Measurements from ENCODE around the gene SPOP. TPM values are rescaled to one million over a fixed set of nuclear protein-coding genes. Genes with fewer than 3 reads are reported as not detected.

Gene SPOP
- total RNA-seq, 1 donor, result 27.4 TPM

- Histone ChIP-seq H3K27me3 (ENCODE audit: insufficient read depth, low read length) (no peaks in the 10 kb centered on the region), H3K4me1 (ENCODE audit: insufficient read depth, low read length) (peaks cover 8% of the 10 kb centered on the region), H3K9me3 (ENCODE audit: low read depth, low read length) (no peaks in the 10 kb centered on the region), H3K4me3 (ENCODE audit: low read length) (no peak overlapping the region)
Observed at GRCh38 chr17:49596613-49597244, 81.2 kb downstream of the SPOP start.

GRCh38 chr17:49595980-49596379 is 81.9 kb downstream of the SPOP start:
- no peaks in the 10 kb centered on the region for H3K9me3 ChIP-seq (ENCODE audit: low read depth, low read length)
- no peak overlapping the region for H3K4me3 ChIP-seq (ENCODE audit: low read length)
- H3K4me1 ChIP-seq (ENCODE audit: insufficient read depth, low read length), result peaks cover 8% of the 10 kb centered on the region
- no peaks in the 10 kb centered on the region for H3K27me3 ChIP-seq (ENCODE audit: insufficient read depth, low read length)

DNA sequence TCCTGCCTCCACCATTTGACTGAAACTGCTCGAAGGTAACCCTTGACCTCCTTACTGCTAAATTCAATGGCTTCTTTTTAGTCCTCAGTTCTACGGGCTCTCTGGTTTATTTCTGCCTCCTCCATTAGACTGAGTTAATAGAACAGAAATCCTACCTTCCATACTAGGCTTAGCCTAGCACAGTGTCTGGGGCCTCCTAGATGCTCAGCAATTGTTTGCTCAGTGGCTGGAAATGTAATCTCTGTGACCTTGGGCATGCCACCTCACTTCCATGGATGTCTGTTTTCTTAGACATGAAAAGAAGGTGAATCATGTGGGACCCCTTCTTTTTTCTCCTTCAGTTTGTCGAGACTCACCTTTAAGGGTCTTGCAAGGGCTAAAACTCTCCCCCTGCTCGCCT is 82.6 kb downstream of the SPOP start:
- Histone ChIP-seq H3K4me3 (ENCODE audit: low read length) (no peak overlapping the region), H3K9me3 (ENCODE audit: low read depth, low read length) (no peaks in the 10 kb centered on the region), H3K4me1 (ENCODE audit: insufficient read depth, low read length) (peaks cover 8% of the 10 kb centered on the region), H3K27me3 (ENCODE audit: insufficient read depth, low read length) (no peaks in the 10 kb centered on the region)

DNA sequence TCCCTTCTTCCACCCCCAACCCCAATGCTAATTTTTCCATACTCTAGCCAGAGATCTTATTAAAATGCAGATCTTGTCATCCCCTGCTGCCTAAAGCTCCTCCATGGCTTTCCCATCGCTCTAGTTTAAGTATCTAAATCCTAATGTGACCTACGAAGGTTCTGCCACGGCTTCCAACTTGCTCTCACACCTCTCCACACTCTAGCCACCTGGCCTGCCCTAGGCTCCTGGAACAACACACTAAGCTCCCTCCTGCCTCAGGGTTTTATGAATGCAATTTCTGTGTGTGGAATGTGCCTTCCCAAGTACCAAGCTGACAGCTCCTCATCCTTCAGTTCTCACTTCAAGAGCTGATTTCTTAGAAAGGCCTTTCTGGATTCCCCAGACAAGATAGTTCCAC is 85.6 kb downstream of the SPOP start:
- no peaks in the 10 kb centered on the region for H3K4me1 ChIP-seq (ENCODE audit: insufficient read depth, low read length)
- H3K4me3 ChIP-seq (ENCODE audit: low read length), result no peak overlapping the region
- H3K9me3 ChIP-seq (ENCODE audit: low read depth, low read length), result no peaks in the 10 kb centered on the region
- no peaks in the 10 kb centered on the region for H3K27me3 ChIP-seq (ENCODE audit: insufficient read depth, low read length)

GRCh38 chr17:49590874-49591273 is 87.0 kb downstream of the SPOP start:
- Histone ChIP-seq H3K9me3 (ENCODE audit: low read depth, low read length) (no peaks in the 10 kb centered on the region), H3K27me3 (ENCODE audit: insufficient read depth, low read length) (no peaks in the 10 kb centered on the region), H3K4me1 (ENCODE audit: insufficient read depth, low read length) (no peaks in the 10 kb centered on the region), H3K4me3 (ENCODE audit: low read length) (no peak overlapping the region)

GRCh38 chr17:49589577-49589927 is 88.3 kb downstream of the SPOP start:
- H3K27me3 ChIP-seq (ENCODE audit: insufficient read depth, low read length), result no peaks in the 10 kb centered on the region
- no peaks in the 10 kb centered on the region for H3K9me3 ChIP-seq (ENCODE audit: low read depth, low read length)
- H3K4me3 ChIP-seq (ENCODE audit: low read length), result no peak overlapping the region
- H3K4me1 ChIP-seq (ENCODE audit: insufficient read depth, low read length), result no peaks in the 10 kb centered on the region

GRCh38 chr17:49588726-49589576 is 88.9 kb downstream of the SPOP start:
- H3K4me1 ChIP-seq (ENCODE audit: insufficient read depth, low read length), result no peaks in the 10 kb centered on the region
- H3K27me3 ChIP-seq (ENCODE audit: insufficient read depth, low read length), result no peaks in the 10 kb centered on the region
- H3K4me3 ChIP-seq (ENCODE audit: low read length), result no peak overlapping the region
- no peaks in the 10 kb centered on the region for H3K9me3 ChIP-seq (ENCODE audit: low read depth, low read length)

DNA sequence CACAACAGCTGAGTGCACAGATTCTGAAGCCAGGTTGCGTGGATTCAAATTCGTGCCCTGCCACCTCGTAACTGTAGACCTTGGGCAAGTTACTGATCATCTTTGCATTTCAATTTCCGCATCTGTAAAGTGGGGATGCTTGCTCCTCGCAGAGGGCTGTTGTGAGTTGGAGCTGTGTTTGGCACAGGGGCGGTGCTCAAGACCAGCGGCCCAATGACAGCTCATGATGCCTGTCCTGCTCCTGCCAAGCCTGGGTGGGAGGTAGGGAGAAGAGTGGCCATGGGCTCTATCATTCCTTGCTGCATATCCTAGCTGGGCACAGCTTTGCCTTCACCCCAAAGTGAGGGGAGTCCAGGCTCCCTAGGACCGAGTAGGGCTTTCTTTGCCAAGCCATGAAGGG is 89.6 kb downstream of the SPOP start:
- H3K27me3 ChIP-seq (ENCODE audit: insufficient read depth, low read length), result no peaks in the 10 kb centered on the region
- no peaks in the 10 kb centered on the region for H3K9me3 ChIP-seq (ENCODE audit: low read depth, low read length)
- no peak overlapping the region for H3K4me3 ChIP-seq (ENCODE audit: low read length)
- no peaks in the 10 kb centered on the region for H3K4me1 ChIP-seq (ENCODE audit: insufficient read depth, low read length)

GRCh38 chr17:49587366-49588073 is 90.4 kb downstream of the SPOP start:
- Histone ChIP-seq H3K4me3 (ENCODE audit: low read length) (no peak overlapping the region), H3K9me3 (ENCODE audit: low read depth, low read length) (no peaks in the 10 kb centered on the region), H3K27me3 (ENCODE audit: insufficient read depth, low read length) (no peaks in the 10 kb centered on the region), H3K4me1 (ENCODE audit: insufficient read depth, low read length) (no peaks in the 10 kb centered on the region)

GRCh38 chr17:49585422-49586027 is 92.4 kb downstream of the SPOP start:
- no peaks in the 10 kb centered on the region for H3K9me3 ChIP-seq (ENCODE audit: low read depth, low read length)
- H3K4me1 ChIP-seq (ENCODE audit: insufficient read depth, low read length), result no peaks in the 10 kb centered on the region
- H3K4me3 ChIP-seq (ENCODE audit: low read length), result no peak overlapping the region
- no peaks in the 10 kb centered on the region for H3K27me3 ChIP-seq (ENCODE audit: insufficient read depth, low read length)

DNA sequence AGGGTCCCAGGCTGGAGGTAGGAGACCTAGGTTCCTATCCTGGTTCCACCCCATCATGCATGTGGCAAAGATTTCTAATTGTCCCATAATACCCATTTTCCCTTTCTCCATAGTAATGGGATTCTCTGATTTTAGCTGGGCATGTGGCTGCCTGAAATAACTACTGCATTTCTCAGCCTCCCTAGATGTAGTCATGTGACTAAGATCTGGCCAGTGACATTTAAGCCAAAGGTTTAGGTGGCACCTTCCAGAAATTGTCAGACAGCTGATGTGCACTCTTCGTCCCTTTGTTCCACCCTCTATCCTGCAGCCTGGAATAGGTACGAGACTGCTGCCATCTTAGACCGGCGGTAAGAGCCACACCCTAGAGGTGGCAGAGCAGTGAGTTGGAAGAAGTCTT is 94.0 kb downstream of the SPOP start:
- Histone ChIP-seq H3K4me1 (ENCODE audit: insufficient read depth, low read length) (no peaks in the 10 kb centered on the region), H3K27me3 (ENCODE audit: insufficient read depth, low read length) (no peaks in the 10 kb centered on the region), H3K9me3 (ENCODE audit: low read depth, low read length) (no peaks in the 10 kb centered on the region), H3K4me3 (ENCODE audit: low read length) (no peak overlapping the region)

GRCh38 chr17:49583226-49583625 is 94.7 kb downstream of the SPOP start:
- no peak overlapping the region for H3K4me3 ChIP-seq (ENCODE audit: low read length)
- H3K9me3 ChIP-seq (ENCODE audit: low read depth, low read length), result no peaks in the 10 kb centered on the region
- no peaks in the 10 kb centered on the region for H3K27me3 ChIP-seq (ENCODE audit: insufficient read depth, low read length)
- no peaks in the 10 kb centered on the region for H3K4me1 ChIP-seq (ENCODE audit: insufficient read depth, low read length)

DNA sequence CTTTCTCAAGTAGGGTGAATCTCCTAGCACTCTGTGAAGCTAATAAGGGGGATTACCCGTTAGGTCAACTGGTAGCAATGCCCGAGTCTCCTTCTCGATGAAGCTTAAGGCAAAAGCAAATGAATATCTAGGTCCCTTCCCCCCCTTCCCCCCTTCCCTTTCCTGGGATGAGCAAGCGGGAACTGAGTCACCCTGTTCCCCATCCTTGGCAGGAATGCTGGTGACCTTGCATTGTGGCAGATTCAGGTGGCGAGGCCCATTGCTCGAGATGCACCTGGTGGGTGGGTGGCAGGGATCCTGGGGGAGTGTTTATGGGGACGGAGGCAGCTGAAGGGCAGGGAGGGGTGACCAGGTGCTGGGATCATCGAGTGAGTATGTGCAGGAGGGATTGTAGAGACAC is 95.1 kb downstream of the SPOP start:
- Histone ChIP-seq H3K27me3 (ENCODE audit: insufficient read depth, low read length) (peaks cover 3% of the 10 kb centered on the region), H3K4me3 (ENCODE audit: low read length) (no peak overlapping the region), H3K9me3 (ENCODE audit: low read depth, low read length) (no peaks in the 10 kb centered on the region), H3K4me1 (ENCODE audit: insufficient read depth, low read length) (no peaks in the 10 kb centered on the region)

GRCh38 chr17:49582055-49582722 is 95.7 kb downstream of the SPOP start:
- Histone ChIP-seq H3K9me3 (ENCODE audit: low read depth, low read length) (no peaks in the 10 kb centered on the region), H3K4me1 (ENCODE audit: insufficient read depth, low read length) (no peaks in the 10 kb centered on the region), H3K4me3 (ENCODE audit: low read length) (no peak overlapping the region), H3K27me3 (ENCODE audit: insufficient read depth, low read length) (peaks cover 9% of the 10 kb centered on the region)

DNA sequence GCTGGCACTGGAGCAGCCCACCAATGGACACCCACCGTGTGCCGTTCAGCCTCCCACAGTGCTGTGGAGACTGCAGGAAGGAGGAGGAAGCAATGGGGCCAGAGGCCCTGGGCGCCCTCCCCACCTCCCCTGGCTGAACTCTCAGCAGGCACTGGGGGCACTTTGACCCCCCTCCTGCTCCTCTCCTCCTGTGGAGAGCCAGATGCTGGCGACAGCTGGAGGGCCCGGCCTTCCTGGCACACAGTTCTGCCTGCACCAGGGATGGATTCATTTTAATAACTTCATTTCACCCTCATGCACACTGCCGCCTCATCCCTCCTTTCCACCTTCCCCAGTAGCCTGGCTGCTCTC is 96.3 kb downstream of the SPOP start:
- Histone ChIP-seq H3K27me3 (ENCODE audit: insufficient read depth, low read length) (peaks cover 15% of the 10 kb centered on the region), H3K4me3 (ENCODE audit: low read length) (no peak overlapping the region), H3K9me3 (ENCODE audit: low read depth, low read length) (no peaks in the 10 kb centered on the region), H3K4me1 (ENCODE audit: insufficient read depth, low read length) (no peaks in the 10 kb centered on the region)
